Activated naive CD8-positive, alpha-beta T cell treated with anti-CD3 and anti-CD28 coated beads, Interleukin-2, amount 50 U/mL, for 24 hours (primary cell): ENCODE data around the gene CDC5L.
"Not testable (repeated sequence)": the region's sequence is repeated elsewhere in the genome, so short reads cannot be mapped to it uniquely, and the experiment has no call there.

Source experiments
- ATAC-seq: fragments of 150-1000 bp; cut with Tn5 transposase; one replicate; pipeline ENCODE4 v1.10.0; 2021
- DNase-seq: peaks from one replicate; pipeline ENCODE4 v3.0.0; 2021
- H3K27ac Mint-ChIP-seq: one replicate; pipeline ENCODE4 v1.8.0; 2021; ENCODE audit warnings: mild to moderate bottlenecking, mixed read lengths
- H3K27me3 Mint-ChIP-seq: one replicate; pipeline ENCODE4 v1.8.0; 2021; ENCODE audit warnings: mixed read lengths
- H3K36me3 Mint-ChIP-seq: one replicate; pipeline ENCODE4 v1.8.0; 2021; ENCODE audit warnings: low read depth, mixed read lengths
- H3K4me1 Mint-ChIP-seq: one replicate; pipeline ENCODE4 v1.8.0; 2021; ENCODE audit warnings: mixed read lengths
- H3K4me3 Mint-ChIP-seq: one replicate; pipeline ENCODE4 v1.8.0; 2021; ENCODE audit warnings: mild to moderate bottlenecking, moderate library complexity, mixed read lengths
- H3K9me3 Mint-ChIP-seq: one replicate; pipeline ENCODE4 v1.8.0; 2021; ENCODE audit warnings: mixed read lengths

CDC5L gene

GRCh38 chr6:44387346-44388134 lies at the start of gene CDC5L:
TSS of gene CDC5L (plus strand) at chr6:44387706. CDS start at chr6:44387824, 118 bp downstream.
- peak; percentile 95 for ATAC-seq
- Mint-ChIP-seq H3K27me3 (peaks cover 3% of the 10 kb centered on the region), H3K4me3 (peak within 1 kb of the TSS; percentile 98), H3K36me3 (peaks cover 38% of the 10 kb centered on the region), H3K27ac (peak within 1 kb of the TSS; percentile 99), H3K4me1 (peaks cover 43% of the 10 kb centered on the region), H3K9me3 (no peaks in the 10 kb centered on the region)
- peak; percentile 93 for DNase-seq

DNA sequence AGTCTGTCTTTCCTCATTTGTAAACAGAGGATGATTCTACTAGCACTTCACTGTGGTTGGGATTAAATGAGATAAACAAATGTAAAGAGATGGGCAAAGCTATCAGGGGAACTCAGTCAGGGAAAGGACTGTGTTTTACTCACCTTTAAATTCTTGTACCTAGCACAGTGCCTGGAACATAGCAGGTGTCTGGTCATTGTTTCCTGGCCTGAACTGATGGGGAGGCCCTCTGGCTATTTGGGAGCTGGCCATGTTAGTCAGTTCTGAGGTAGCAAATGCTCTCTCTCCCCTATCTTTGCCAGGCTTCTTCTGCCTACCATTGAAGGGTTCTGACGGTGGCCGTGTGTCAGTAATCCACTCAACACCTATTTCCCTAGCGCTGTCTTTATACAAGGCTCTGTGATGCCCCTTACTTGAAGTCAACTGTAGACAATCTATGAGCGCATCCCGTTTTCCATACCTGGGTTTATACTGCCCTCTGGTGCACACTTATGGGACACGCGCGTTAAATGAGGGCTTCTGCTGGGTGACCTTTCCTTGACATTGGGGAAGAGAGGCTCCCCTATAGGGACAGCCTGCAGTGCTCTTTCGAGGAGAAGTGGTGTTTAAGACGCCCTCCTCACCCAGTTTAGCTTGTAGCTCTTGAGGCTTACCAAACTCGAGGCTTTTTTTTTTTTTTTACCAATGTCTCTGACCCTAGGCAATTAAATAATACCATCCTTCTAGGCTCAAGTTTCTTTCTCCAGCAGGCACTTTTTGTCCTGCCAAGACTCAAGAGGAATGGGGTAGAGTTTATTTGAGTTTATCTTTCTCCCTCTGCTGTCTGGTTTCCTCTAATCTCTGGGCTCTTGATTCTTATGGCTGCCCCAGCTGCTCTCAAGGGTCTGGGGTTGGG lies 49.0 kb upstream of the CDC5L start:
- ATAC-seq (peak; percentile 78), DNase-seq (peak; percentile 66)
- peaks cover 3% of the 10 kb centered on the region for H3K4me1 Mint-ChIP-seq
- H3K36me3 Mint-ChIP-seq: no peaks in the 10 kb centered on the region
- H3K27ac Mint-ChIP-seq: no peak overlapping the region
- H3K4me3 Mint-ChIP-seq: no peak overlapping the region
- no peaks in the 10 kb centered on the region for H3K9me3 Mint-ChIP-seq
- H3K27me3 Mint-ChIP-seq: peaks cover 21% of the 10 kb centered on the region

DNA sequence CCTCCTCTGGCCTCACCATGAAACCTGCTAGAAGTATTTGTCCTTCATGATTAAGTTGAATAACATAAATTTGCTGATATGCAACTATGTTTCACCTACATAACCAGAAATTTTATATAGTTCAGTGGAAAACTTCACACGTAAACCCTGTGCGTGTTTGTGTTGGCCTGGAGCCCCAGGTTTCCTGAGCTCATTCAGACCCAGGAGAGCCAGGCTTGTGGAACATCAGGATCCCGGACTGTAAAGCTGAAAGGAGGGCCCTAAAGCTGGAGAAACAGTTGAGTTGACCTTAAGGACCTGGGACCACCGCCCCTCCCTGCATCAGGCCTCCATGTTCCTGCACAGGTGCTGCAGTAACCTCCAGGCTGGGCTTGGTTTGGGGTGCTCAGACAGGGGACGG lies 48.2 kb upstream of the CDC5L start:
- Mint-ChIP-seq H3K4me3 (no peak overlapping the region), H3K27ac (no peak overlapping the region), H3K9me3 (no peaks in the 10 kb centered on the region), H3K4me1 (peaks cover 3% of the 10 kb centered on the region), H3K36me3 (no peaks in the 10 kb centered on the region), H3K27me3 (peaks cover 29% of the 10 kb centered on the region)
- no peak for ATAC-seq
- no peak for DNase-seq

- ATAC-seq (peak; percentile 67), DNase-seq (no peak)
- peaks cover 3% of the 10 kb centered on the region for H3K4me1 Mint-ChIP-seq
- no peak overlapping the region for H3K4me3 Mint-ChIP-seq
- no peak overlapping the region for H3K27ac Mint-ChIP-seq
- H3K9me3 Mint-ChIP-seq: no peaks in the 10 kb centered on the region
- peaks cover 34% of the 10 kb centered on the region for H3K27me3 Mint-ChIP-seq
- H3K36me3 Mint-ChIP-seq: no peaks in the 10 kb centered on the region
Observed at GRCh38 chr6:44339763-44340625, 47.5 kb upstream of the CDC5L start.

DNA sequence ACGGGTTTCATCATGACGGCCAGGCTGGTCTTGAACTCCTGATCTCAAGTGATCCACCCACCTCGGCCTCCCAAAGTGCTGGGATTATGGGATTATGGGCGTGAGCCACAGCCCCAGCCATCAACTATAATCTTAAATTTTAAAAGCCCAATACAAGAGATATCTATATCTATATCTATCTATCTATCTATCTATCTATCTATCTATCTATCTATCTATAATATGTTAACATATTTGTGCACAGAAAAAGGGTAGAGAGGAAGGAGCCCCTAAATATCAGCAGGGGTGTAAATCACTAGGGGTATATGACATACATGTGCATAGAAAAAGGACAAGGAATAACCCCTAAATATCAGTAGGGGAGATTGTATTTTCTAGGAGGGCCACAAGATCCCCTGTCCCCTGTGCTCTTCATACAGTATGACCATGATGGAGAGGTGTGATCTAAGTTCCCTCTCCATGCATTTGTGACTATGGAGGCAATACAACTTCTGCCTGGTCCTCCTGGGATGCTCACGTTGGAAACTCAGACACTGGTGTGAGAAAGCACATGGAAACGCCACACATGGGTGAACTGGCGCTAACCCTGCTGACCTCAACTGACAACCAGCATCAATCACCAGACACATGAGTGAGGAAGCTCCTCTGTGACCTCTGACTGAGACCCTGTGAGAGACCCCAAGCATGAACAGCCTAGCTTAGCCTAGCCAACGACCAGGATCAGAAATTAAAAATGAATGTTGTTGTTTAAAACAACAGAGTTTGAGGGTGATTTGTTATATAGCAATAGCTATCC lies 46.2 kb upstream of the CDC5L start:
- Mint-ChIP-seq H3K27me3 (peaks cover 39% of the 10 kb centered on the region), H3K36me3 (no peaks in the 10 kb centered on the region), H3K4me3 (no peak overlapping the region), H3K9me3 (no peaks in the 10 kb centered on the region), H3K27ac (no peak overlapping the region), H3K4me1 (peaks cover 3% of the 10 kb centered on the region)
- ATAC-seq (no peak), DNase-seq (no peak)

- ATAC-seq: no peak
- H3K4me1 Mint-ChIP-seq: peaks cover 3% of the 10 kb centered on the region
- H3K27me3 Mint-ChIP-seq: peaks cover 46% of the 10 kb centered on the region
- H3K4me3 Mint-ChIP-seq: no peak overlapping the region
- no peak for DNase-seq
- no peaks in the 10 kb centered on the region for H3K36me3 Mint-ChIP-seq
- H3K27ac Mint-ChIP-seq: no peak overlapping the region
- no peaks in the 10 kb centered on the region for H3K9me3 Mint-ChIP-seq
Observed at GRCh38 chr6:44342052-44342451, 45.5 kb upstream of the CDC5L start.

DNA sequence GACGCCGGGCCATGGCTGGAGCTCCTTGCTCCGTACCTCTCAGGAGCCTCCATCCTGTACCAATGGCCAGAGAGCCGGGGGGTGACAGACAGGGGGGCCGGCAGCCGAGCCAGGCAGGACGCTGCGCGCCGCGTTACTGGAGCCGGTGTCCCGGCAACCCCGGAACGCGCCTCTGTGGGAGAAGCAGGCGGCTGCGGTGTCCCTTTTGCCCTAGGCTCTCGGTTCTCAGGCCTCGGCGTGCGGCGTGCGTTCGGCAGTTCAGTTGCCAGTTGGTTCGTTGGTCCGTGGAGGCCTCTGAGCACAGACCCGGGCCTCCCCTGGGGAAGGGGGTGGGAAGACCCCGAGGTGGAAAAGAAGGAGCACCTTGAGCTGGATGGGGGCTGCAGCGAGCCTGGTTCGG lies 45.0 kb upstream of the CDC5L start, which contains the start of gene SPATS1:
SPATS1 (plus strand) TSS at position 162 of the 400 bp plus-strand sequence. CDS start 446 bp downstream, outside the sequence.
- no peaks in the 10 kb centered on the region for H3K36me3 Mint-ChIP-seq
- H3K27ac Mint-ChIP-seq: no peak within 1 kb of the TSS
- H3K4me3 Mint-ChIP-seq: no peak within 1 kb of the TSS
- peaks cover 46% of the 10 kb centered on the region for H3K27me3 Mint-ChIP-seq
- no peaks in the 10 kb centered on the region for H3K9me3 Mint-ChIP-seq
- no peak for DNase-seq
- ATAC-seq: no peak
- peaks cover 3% of the 10 kb centered on the region for H3K4me1 Mint-ChIP-seq

DNA sequence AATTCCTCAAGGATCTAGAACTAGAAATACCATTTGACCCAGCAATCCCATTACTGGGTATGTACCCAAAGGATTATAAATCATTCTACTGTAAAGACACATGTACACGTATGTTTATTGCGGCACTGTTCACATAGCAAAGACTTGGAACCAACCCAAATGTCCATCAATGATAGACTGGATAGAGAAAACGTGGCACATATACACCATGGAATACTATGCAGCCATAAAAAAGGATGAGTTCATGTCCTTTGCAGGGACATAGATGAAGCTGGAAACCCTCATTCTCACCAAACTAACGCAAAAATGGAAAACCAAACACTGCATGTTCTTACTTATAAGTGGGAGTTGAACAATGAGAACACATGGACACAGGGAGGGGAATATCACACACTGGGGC lies 40.7 kb upstream of the CDC5L start:
- H3K36me3 Mint-ChIP-seq, H3K27ac Mint-ChIP-seq, H3K4me3 Mint-ChIP-seq, DNase-seq, H3K9me3 Mint-ChIP-seq, ATAC-seq, H3K4me1 Mint-ChIP-seq: not testable (repeated sequence)
- peaks cover 41% of the 10 kb centered on the region for H3K27me3 Mint-ChIP-seq

GRCh38 chr6:44349904-44350649 lies 37.4 kb upstream of the CDC5L start:
- ATAC-seq (no peak), DNase-seq (no peak)
- Mint-ChIP-seq H3K27me3 (peaks cover 11% of the 10 kb centered on the region), H3K4me1 (no peaks in the 10 kb centered on the region), H3K27ac (no peak overlapping the region), H3K4me3 (no peak overlapping the region), H3K9me3 (no peaks in the 10 kb centered on the region), H3K36me3 (no peaks in the 10 kb centered on the region)

GRCh38 chr6:44350650-44350994 lies 36.9 kb upstream of the CDC5L start:
- not testable (repeated sequence) for H3K4me3 Mint-ChIP-seq, DNase-seq, H3K9me3 Mint-ChIP-seq, H3K27ac Mint-ChIP-seq, H3K27me3 Mint-ChIP-seq, ATAC-seq, H3K36me3 Mint-ChIP-seq, H3K4me1 Mint-ChIP-seq

DNA sequence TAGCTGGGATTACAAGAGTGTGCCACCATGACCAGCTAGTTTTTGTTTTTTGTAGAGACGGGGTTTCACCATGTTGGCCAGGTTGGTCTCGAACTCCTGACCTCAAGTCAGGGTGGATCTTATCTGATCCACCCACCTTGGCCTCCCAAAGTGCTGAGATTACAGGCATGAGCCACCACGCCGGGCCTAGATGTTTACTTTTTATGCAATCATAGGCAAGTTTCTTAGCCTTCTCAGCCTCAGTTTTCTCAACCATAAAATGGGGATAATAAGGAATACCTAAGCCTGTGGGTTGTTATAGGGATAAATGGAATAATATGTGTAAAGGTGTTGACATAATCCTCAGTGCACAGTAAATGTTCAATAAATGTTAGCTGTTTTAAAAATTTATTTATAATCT lies 35.2 kb upstream of the CDC5L start:
- H3K4me1 Mint-ChIP-seq: no peaks in the 10 kb centered on the region
- no peak overlapping the region for H3K4me3 Mint-ChIP-seq
- peaks cover 4% of the 10 kb centered on the region for H3K27me3 Mint-ChIP-seq
- ATAC-seq (no peak), DNase-seq (no peak)
- H3K9me3 Mint-ChIP-seq: no peaks in the 10 kb centered on the region
- no peak overlapping the region for H3K27ac Mint-ChIP-seq
- H3K36me3 Mint-ChIP-seq: no peaks in the 10 kb centered on the region

DNA sequence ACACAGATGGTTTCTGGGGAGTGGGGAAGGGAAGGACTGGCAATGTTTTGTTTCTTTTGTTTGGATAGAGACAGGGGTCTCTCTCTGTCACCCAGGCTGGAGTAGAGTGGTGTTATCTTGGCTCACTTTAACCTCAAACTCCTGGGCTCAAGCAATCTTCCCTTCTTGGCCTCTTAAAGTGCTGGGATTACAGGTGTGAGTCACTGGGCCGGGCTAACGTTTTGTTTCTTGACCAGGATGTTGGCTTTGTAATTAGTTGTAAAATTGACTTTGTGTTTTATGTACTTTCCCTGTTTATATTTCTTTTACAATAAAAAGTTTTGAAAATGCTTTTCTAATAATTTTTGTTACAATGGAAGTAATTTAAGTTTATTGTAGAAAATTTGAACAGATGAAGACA lies 34.2 kb upstream of the CDC5L start:
- H3K9me3 Mint-ChIP-seq: no peaks in the 10 kb centered on the region
- H3K4me1 Mint-ChIP-seq: no peaks in the 10 kb centered on the region
- no peaks in the 10 kb centered on the region for H3K36me3 Mint-ChIP-seq
- no peak for DNase-seq
- H3K4me3 Mint-ChIP-seq: no peak overlapping the region
- peaks cover 8% of the 10 kb centered on the region for H3K27me3 Mint-ChIP-seq
- no peak for ATAC-seq
- no peak overlapping the region for H3K27ac Mint-ChIP-seq

DNA sequence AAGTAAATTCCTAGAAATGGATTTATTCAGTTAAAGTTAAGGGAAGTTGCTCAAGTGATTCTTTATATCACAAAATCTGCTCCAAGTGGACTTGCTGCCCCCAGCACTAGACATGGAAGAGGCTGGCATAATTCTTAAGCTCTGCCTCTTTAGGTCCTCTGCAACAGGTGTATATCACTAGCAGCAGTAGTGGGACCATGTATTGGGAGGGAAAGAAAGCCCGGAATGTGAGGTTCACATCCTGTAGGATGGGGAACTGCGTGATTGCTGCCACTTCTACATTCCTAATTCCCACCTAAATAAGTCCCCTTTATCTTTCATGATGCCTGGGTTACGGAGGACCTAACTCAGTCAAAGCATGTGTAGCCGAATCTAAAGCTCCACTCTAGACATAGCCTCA lies 31.9 kb upstream of the CDC5L start:
- H3K4me3 Mint-ChIP-seq: no peak overlapping the region
- H3K36me3 Mint-ChIP-seq: no peaks in the 10 kb centered on the region
- no peak for ATAC-seq
- H3K27me3 Mint-ChIP-seq: peaks cover 11% of the 10 kb centered on the region
- no peaks in the 10 kb centered on the region for H3K9me3 Mint-ChIP-seq
- no peaks in the 10 kb centered on the region for H3K4me1 Mint-ChIP-seq
- no peak for DNase-seq
- H3K27ac Mint-ChIP-seq: no peak overlapping the region
